HG02759 (cell line): ENCODE results near the gene RNF157.
"Not testable (repeated sequence)": the region's sequence is repeated elsewhere in the genome, so short reads cannot be mapped to it uniquely, and the experiment has no call there.

ENCODE experiments used
- ATAC-seq: cut with Tn5 transposase; IDR thresholded peaks from one replicate; pipeline ENCODE4 v1.9.1; 2021; ENCODE audit warnings: mild to moderate bottlenecking, moderate library complexity; ENCODE audit not compliant: unreplicated experiment

Gene RNF157

GRCh38 chr17:76255801-76256429 is 15.6 kb upstream of the RNF157 start:
- ATAC-seq, result no peak

GRCh38 chr17:76254275-76254674 is 14.0 kb upstream of the RNF157 start:
- ATAC-seq, result no peak

DNA sequence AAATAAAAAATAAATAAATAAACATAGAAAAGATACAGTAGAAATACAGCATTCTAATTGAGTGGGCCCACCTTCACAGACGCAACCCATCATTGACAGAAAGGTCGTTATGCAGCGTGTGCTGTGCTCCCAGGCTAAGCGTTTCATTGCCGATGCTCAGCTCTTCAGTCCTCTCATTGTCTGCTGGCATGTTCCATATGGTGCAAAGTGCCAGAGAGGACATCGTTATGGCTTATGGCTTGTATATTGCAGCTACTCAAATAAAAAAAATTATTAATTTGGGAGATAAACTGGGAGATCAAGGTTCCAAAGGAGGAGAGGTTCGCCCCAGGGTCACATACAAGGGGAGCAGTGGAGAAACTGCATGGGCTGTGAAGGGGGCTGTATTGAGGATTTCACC is 13.5 kb upstream of the RNF157 start:
- ATAC-seq, result no peak

- not testable (repeated sequence) for ATAC-seq
These were observed 12.9 kb upstream of the RNF157 start for GRCh38 chr17:76252967-76253766.

DNA sequence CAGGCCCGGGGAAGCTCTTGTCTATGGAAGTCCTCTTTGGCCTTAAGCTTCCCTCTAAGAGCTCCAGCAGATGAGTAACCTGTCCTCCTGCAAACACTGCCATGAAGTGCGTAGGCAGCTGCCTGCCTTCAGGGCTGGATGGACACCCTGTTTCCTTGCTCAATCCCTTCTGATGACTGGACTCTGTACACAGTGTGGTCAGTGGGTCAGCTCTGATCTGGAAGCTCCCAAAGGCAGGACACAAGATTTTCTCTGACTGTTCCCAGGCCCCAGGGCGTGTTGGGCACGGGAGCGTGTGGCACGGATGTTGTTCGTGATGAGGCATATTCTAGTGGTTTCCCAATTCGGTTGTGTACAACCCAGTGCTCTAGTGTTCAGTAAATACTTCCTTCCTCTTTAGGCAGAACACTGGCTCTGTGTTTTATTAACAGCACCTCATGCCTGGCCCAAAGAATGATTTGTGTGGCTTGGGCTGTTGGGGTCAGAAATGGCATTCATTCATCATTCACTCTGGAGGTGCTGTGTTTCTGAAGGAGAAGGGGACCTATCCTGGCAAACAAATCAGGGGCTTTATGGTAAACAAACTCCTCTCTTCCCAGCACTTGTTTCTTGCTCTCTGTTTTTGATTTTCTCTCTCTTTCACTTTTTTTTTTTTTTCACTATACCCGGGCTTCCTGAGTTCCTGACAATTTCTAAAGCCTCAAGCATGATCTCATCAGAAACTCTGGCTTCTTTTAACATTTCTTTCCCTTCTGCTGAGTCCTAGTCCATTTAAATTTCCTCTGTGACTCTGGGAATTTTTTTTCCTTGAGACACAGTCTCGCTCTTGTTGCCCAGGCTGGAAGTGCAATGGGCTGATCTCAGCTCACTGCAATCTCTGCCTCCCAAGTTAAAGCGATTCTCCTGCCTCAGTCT is 12.0 kb upstream of the RNF157 start:
- ATAC-seq, result peak; percentile 59

DNA sequence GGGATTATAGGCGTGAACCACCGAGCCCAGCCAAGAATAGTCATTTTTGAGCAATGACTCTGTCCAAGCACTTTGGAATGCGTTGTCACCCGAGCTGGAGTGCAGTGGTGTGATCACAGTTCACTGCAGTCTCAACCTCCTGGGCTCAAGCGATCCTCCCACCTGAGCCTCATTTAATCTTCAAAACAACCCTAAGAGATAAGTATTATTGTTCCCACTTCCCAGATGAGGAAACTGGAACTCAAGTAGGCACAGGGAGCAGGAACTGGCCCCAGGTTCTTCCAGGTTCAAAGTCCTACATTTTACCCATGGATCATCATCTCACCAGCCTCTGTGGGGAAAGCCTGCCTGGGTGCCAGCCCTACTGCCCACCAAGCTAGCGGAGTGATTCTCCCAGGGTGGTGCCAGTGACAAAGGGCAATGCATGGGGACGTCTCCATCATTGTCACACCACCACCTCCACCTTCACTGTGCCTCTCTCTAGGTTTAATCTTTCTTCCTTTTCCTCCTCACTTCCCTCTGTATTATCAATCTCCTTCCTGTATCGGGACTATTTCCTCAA is 11.3 kb upstream of the RNF157 start:
- ATAC-seq, result no peak

- ATAC-seq, result no peak
These were observed 9.8 kb upstream of the RNF157 start for GRCh38 chr17:76250141-76250540.

DNA sequence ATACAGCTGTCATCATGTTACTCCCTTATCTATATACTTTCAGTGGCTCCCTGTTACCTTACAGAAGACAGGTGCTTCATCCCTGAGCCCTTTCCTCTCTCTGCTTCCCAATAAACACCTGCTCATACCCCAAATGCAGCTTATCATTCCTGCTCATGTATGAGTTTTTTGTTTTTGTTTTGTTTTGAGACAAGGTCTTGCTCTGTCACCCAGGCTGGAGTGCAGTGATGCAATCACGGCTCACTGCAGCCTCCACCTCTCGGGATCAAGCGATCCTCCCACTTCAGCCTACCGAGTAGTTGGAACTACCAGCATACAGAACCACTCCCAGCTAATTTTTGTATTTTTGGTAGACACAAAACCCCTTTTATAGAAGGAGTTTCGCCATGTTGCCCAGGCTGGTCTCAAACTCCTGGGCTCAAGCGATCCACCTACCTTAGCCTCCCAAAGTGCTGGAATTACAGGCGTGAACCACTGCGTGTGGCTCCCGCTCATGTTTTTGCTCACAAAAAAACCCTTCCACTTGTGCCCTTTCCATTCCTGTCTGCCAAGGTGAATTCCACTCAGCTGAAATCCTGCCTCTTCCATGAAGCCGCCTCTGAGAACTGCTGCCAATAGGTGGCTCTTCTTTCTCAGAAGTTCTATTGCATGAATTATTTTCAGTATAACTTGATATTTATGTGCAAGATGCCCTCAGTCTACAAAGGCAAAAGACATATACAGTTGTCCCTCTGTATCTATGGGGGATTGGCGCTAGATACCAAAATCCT is 7.9 kb upstream of the RNF157 start:
- no peak for ATAC-seq

DNA sequence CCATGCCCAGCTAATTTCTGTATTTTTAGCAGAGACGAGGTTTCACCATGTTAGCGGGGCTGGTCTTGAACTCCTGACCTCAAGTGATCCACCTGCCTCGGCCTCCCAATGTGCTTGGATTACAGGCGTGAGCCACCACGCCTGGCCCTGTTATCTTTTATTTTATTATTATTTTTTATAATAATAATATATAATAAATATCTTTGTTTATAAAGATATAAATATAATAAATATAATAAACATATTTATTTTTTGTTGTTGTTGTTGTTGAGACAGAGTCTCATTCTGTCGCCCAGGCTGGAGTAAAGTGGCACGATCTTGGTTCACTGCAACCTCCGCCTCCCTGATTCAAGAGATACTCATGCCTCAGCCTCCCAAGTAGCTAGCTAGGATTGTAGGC is 7.0 kb upstream of the RNF157 start:
- ATAC-seq, result no peak

DNA sequence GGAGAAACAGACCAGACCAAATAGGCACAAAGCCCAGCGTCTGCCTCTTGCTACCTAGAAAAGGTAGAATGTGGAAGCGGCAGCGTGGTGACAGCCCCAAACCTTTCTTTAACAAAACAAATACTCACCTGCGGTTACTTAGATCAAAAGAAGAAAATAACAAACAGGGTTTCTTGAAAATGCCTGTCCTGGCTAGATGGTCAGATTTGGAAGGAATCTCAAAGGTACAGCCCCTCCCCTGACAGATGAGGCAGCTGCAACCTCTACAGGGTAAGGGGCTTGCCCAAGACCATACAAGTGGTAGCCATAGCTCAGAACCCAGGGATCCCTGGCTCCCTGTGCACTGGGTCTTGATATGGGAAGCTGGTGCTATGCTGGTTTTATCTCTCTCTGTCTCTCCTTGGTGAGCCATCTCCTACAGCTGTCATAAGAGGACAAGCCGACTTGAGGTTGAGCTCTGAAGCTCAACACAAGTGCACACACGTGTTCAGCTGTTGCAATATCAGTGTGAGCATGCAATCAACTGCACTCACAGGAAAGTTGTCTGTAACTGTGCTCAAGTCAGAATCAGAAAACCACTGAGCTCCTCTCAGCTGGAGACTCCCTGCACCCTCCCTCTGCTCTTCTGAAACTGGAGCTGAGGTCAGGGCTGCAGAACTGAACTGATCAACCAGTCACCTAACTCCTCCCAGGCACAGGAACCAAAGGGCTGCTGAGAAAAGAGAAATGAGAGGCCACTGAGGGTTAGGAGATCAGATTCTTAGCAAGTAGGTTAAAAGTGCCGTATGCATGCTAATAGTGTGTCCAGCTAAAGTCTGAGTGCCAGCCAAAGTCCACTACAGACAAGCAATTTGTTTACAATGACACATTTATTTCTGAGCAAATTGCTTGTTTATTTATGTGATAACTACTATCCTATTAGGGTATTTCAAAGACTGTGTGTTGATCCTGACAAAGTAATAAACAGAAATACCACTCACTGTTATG is 6.1 kb upstream of the RNF157 start:
- peak; percentile 96 for ATAC-seq

DNA sequence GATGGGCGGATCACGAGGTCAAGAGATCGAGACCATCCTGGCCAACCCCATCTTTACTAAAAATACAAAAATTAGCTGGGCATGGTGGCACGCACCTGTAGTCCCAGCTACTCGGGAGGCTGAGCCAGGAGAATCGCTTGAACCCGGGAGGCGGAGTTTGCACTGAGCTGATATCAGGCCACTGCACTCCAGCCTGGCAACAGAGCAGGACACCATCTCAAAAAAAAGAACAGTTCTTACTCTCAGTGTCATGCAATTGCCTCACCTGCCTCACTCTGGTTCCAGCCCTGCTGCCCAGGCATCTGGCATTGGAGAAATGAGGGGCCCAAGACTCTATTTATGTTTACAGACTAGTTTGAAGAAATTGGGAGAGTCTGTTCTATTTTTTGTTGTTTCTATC is 4.4 kb upstream of the RNF157 start:
- ATAC-seq, result not testable (repeated sequence)

- no peak for ATAC-seq
These were observed 3.8 kb upstream of the RNF157 start for GRCh38 chr17:76243826-76244679.

GRCh38 chr17:76241691-76242255 is 1.5 kb upstream of the RNF157 start:
- ATAC-seq, result no peak

- ATAC-seq, result no peak
These were observed 878 bp upstream of the RNF157 start for GRCh38 chr17:76241204-76241538.

DNA sequence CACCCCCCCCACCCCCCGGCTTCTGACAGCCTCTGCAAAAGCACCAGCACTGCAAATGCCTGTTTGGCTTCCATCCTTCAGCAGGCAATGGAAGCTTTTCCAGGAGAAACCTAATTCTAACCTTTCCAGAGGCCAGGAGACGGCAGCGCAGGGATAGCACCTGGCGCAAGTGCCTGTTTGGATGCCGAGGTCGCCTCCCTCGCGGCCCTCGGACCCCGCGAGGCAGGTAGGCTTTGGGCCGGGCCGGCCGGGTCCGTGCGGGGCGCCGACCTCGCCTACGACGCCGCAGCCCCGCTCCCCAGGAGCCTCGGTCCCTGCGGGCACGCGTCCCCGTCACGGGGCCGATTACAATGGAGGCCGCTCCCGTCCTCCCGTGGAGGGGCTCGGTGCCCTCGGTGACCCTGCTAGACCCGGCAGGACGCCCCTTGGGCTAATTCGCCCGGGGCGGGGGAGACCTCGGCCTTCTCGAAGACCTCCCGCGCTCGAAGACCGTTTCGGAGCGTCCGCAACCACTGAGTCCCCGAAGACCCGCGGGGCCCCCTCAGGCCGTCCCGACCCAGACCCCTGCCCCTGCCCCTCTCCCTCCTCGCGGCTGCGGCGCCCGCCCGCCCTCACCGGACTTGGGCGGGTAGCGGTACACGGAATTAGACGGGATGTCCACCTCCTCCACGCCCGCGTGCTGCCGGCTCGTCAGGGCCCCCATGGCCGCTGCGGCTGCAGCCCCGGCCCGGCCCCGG is 587 bp downstream of the RNF157 start:
- no peak for ATAC-seq

DNA sequence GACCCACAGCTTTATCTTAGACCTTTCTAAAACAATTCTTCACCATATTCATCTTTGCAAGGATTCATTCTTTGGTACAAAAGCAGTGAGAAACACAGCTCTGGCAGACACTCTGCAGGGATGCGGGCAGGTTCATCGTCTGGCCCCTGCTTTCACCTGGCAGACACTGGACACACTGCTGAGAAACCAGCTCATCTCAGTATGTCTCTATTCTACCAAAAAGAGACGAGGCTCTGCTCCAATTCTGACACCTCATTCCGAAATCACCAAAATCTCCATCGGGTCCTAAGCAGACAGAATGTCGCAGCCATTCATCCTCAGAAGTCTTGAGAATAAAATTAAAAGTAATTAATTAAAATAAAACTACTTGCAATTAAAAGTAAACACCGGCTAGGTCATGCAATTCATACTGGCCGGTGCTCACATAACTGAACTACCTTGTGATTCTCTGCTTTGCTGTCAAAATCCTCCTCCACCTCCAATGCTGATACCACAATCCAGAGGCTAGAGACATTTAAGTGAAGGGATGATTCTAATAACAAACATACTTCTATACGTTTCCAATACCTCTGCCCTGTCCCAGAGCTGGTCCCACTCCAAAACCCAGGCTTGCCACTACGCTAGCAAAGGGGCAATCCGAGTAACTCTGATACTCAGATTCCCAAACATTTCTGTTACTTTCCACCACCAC is 1.3 kb downstream of the RNF157 start:
- ATAC-seq, result no peak

- no peak for ATAC-seq
These were observed 2.4 kb downstream of the RNF157 start for GRCh38 chr17:76237859-76238313.
